GM18867 (cell line): Measurements from ENCODE around the gene GARS1.

Experiments used
- ATAC-seq: cut with Tn5 transposase; IDR thresholded peaks from one replicate; pipeline ENCODE4 v1.9.1; 2021; ENCODE audit warnings: mild to moderate bottlenecking, moderate library complexity; ENCODE audit not compliant: unreplicated experiment

Gene GARS1

GRCh38 chr7:30654296-30655090 lies 59.8 kb downstream of the GARS1 start:
- ATAC-seq, result no peak

- ATAC-seq, result no peak
Observed at GRCh38 chr7:30655096-30655970, 60.7 kb downstream of the GARS1 start.

- ATAC-seq, result no peak
Observed at GRCh38 chr7:30656006-30656957, 61.6 kb downstream of the GARS1 start.

- no peak for ATAC-seq
Observed at GRCh38 chr7:30657131-30657530, 62.5 kb downstream of the GARS1 start.

- ATAC-seq, result no peak
Observed at GRCh38 chr7:30658479-30659074, 63.9 kb downstream of the GARS1 start.

- ATAC-seq, result no peak
Observed at GRCh38 chr7:30659312-30659711, 64.6 kb downstream of the GARS1 start.

- no peak for ATAC-seq
Observed at GRCh38 chr7:30660331-30661255, 65.9 kb downstream of the GARS1 start.

- no peak for ATAC-seq
Observed at GRCh38 chr7:30661926-30662325, 67.2 kb downstream of the GARS1 start.

GRCh38 chr7:30662431-30662939 lies 67.8 kb downstream of the GARS1 start:
- no peak for ATAC-seq

- no peak for ATAC-seq
Observed at GRCh38 chr7:30663414-30663813, 68.7 kb downstream of the GARS1 start.

- no peak for ATAC-seq
Observed at GRCh38 chr7:30664184-30664885, 69.7 kb downstream of the GARS1 start.

GRCh38 chr7:30665043-30665442 lies 70.4 kb downstream of the GARS1 start:
- no peak for ATAC-seq

GRCh38 chr7:30665449-30665848 lies 70.8 kb downstream of the GARS1 start:
- ATAC-seq, result no peak

GRCh38 chr7:30667172-30667571 lies 72.5 kb downstream of the GARS1 start:
- ATAC-seq, result no peak

GRCh38 chr7:30668102-30668501 lies 73.4 kb downstream of the GARS1 start:
- ATAC-seq, result no peak

- ATAC-seq, result no peak
Observed at GRCh38 chr7:30671793-30672465, 77.3 kb downstream of the GARS1 start.

- ATAC-seq, result no peak
Observed at GRCh38 chr7:30674420-30674819, 79.7 kb downstream of the GARS1 start.

GRCh38 chr7:30674876-30675275 lies 80.2 kb downstream of the GARS1 start:
- no peak for ATAC-seq
